Suppressor macrophage treated with lipopolysaccharide for 4 hours (primary cell): Measurements from ENCODE around the gene ZNF423.
"Not testable (repeated sequence)": the region's sequence is repeated elsewhere in the genome, so short reads cannot be mapped to it uniquely, and the experiment has no call there.

Experiments used
- DNase-seq: peaks from one replicate; pipeline ENCODE4 v3.0.0-alpha.2; 2020

Gene ZNF423

DNA sequence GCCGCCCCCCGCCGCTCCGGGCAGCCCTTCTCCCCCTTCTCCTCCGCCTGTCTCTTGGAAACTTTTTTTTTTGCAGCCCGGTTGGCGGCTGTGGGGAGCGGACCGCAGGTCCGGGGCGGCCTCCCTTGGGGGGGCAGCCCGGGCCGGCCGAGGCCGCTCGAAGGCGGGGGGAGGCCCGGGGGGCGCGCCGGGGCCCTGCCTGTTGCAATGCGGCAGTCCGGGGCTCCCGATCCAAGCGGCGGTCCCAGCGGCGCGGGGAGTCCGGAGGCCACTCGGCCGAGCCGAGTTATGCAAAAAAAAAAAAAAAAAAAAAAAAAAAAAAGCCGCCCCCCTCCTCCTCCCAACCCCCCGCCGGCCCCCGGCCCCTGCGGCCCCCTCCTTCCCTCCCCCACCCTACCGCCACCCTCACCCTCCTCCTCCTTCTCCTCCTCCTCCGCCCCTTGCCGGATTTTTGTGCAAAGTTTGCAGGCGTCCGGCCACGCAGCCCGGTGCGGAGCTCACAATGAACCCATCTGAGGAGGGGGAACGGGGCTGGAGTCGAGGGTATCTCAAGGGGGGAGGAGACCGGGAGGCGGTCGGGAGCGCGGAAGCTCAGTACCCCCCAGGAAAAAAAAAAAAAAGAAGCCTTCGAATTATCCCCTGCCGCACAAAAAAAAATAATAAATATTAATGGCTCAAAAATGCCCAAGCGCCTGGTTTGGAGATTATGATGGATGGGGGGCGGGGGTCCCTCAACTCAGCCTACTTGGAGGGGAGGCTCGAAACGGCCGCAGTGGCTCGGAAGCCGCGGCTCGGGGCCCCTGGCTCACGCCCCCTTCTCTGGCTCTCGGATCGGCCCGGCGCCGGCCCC is at the start of gene ZNF423:
ZNF423 (minus strand) TSS at position 291 of the 850 bp plus-strand sequence. CDS start 338 bp downstream, outside the sequence.
- no peak for DNase-seq

GRCh38 chr16:49904348-49905062 is 48.6 kb upstream of the ZNF423 start:
- DNase-seq, result no peak

DNA sequence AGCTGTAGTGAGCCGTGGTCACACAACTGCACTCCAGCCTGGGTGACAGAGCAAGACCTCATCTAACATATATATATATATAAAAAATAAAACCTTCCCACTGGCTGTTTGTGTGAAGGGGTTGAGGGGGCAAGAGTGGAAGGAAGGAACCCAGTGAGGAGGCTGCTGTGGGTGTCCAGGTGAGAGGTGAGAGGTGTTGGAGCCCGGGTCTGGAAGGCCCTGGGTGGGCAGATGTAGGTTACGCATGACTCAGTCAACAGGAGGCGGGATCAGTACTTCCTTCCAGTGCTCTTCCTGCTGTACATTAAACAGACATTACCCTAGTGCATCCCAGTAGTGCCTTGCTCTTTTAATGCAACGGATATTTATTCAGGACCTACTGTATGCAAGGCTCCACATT is 47.0 kb upstream of the ZNF423 start:
- no peak for DNase-seq

- no peak for DNase-seq
Observed at GRCh38 chr16:49901711-49902110, 45.8 kb upstream of the ZNF423 start.

GRCh38 chr16:49900875-49901274 is 45.0 kb upstream of the ZNF423 start:
- DNase-seq, result no peak

DNA sequence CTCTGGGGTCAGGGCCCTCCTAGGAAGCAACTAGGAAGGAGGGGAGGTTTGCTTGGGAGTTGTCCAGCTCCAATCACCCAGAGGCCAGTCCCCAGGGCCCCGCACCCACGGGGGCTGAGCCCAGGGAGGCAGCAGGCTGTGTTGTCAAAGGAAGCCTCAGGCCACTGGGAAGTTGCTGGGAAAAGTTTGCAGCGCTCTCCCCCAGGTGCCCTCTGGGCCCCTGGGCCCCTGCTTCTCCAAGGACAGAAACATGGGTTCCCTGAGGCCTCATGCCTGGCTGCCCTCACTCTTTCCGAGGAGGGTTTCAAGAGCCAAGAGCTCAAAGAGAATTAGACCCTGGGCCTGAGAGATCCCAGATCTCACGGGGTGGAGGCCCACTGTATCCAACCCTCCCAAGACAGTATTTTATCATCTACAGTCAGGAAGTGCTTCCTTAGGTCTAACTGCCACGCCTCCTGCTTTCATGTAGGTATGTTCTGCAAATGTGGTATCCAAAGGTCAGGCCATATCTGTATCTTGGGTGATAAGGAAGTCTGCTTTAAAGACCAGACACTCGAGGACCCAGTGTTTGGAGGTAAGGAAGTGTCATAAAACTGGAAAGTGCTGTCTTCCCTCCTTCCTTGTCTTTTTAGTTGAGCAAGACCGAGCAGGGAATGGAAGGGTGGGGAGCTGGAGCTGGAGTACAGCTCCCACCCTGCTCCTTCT is 44.2 kb upstream of the ZNF423 start:
- DNase-seq, result no peak

- DNase-seq, result no peak
Observed at GRCh38 chr16:49896447-49896964, 40.6 kb upstream of the ZNF423 start.

DNA sequence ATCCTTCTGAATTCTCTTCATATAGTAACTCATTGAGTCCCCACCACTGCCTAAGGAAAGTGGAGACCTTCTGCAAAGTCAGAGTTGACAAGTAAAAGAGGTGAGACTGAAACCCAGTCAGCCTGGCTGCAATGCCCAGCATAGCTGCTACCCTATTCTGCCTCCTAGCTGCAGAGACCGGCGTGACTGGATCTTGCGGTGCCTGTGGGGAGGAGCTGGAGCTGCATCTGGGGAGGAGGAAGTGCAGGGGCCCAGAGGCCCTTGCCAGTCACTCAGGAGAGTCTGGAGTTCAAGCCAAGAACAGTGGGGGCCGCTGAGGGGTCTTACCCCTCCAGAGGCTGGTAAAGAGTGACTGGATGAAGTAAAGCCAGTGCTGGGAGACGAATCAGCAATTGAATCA is 35.0 kb upstream of the ZNF423 start:
- DNase-seq, result peak; percentile 20

DNA sequence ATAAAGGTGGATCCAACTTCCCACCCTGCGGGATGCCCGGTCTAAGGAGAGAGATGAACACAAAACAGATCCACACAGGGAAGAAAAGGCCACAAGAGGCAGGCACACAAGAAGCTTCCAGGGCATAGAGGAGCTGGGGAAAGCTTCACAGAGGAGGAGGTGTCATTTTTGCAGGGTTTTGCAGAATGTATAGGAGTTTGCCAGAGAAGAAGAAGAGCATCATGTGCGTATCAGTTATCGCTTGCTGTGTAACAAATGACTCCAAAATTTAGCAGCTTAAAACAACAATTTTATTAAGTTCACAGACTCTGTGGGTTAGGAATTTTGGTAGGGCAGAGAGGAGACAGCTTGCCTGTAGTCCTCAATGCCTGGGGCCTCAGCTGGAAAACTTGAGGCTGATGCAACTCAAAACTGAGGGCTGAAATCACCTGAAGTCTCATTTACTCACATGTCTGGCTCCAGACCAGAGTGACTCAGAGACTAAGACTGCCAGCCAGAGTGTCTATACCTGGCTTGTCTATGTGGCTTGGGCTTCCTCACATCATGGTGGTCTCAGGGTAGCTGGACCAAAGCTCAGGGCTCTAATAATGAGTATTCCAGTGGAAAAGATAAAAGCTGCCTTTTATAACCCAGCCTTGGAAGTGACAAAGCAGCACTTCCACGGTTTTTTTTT is 33.9 kb upstream of the ZNF423 start:
- no peak for DNase-seq

- DNase-seq, result no peak
Observed at GRCh38 chr16:49886554-49887094, 30.7 kb upstream of the ZNF423 start.

DNA sequence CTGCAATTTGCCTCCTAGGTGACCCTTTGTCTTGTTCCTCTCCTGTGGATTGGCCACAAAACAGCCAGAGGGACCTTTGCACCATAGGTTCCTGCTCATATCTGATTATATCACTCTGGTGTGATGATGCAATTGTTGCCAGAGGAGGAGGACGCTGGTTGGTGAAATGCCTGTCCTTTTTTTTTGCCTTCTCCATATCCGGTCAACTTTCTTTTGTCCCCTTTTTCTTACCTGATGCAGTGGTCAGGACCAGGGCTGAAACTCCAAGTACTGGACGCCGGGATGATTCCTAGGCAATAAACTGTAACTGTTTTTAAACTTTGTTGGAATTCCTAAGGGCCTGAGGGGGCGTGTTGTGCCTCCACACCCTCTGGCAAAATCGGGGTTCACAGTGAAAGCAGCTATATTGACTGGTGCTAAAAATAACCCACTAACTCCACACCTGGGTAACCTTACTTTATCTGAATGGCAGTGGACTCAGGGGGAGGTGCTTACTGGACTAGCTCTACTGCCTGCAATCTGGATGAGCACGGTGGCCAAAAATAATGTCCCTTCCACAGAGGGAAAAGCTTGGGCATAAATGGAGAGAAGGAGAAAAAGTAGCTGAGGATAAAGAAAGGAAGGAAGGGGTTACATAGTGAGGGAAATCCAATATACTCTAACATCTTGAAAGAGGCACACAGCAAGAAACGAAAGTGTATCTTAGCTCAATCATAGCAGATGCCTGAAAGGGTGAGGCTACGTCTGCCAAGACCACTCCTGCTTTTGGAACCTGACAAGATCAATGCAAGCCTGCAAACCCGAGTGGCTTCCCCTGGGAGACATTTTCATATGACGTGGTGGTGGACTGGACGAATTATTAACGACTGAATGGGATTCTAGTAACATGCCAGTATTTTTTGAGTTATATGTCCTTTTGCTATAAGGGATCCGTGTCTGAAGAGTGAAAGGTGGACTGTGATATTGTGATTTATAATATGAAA is 28.4 kb upstream of the ZNF423 start:
- DNase-seq, result no peak

DNA sequence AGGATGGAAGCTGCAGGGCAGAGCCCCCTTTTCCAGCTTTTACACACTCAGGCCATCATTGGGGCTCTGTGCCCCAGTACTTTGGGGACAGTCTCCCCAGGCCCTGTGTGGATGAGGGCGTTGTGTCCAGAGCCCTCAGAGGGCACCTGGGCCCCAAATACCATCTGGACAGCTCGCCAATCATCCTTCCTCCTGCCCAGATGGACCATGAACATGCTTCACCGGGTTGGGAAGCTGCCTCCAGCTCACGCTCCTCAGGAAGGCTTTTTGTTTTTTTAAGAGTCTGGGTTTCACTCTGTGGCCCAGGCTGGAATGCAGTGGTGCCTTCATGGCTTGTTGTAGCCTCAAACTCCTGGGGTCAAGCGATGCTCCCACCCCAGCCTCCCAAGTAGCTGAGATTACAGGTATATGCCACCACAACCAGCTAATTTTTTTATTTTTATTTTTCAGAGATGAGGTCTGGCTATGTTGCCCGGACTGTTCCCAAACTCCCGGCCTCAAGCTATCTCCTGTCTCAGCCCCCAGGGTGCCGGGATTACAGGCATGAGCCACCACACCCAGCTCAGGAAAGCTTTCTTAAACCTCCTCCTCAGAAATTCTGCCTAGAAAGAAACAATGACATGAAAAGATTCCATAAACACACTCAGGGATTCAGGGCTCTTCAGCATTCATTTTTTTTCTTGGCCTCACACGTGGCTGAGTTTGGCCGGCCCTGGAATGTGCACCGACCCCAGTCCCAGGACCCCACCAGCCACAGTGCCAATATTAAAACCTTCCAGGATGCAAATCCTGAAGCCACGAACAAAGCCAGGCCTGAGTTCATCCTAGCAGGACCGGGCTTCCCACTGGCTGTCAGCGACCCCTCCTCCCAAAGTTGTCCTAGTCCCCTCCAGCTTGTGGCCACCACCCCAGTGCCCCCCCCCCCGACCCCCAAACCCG is 27.4 kb upstream of the ZNF423 start:
- DNase-seq, result no peak

DNA sequence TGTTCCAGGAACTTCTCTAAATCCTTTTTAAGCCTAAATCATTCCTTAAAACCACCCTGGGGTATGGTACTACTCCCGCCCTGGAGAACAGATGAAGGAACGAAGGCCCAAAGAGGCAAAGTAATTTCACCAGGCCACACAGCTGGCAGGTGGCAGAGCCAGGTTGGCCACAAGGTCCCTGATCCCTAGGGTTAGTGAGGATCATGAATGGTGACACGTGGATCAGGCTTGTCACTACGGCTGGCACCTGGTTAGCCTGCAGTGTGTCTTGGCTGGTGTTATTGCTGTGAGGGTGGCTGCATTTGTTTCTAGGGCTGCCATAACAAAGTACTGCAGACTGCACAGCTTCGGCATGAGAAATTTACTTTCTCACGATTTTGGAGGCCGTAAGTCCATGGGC is 26.0 kb upstream of the ZNF423 start:
- no peak for DNase-seq

DNA sequence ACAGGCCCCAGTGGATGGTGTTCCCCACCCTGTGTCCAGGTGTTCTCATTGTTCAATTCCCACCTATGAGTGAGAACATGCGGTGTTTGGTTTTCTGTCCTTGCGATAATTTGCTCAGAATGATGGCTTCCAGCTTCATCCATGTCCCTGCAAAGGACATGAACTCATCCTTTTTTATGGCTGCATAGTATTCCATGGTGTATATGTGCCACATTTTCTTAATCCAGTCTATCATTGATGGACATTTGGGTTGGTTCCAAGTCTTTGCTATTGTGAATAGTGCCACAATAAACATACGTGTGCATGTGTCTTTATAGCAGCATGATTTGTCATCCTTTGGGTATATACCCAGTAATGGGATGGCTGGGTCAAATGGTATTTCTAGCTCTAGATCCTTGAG is 22.6 kb upstream of the ZNF423 start:
- not testable (repeated sequence) for DNase-seq

- peak; percentile 76 for DNase-seq
Observed at GRCh38 chr16:49876716-49877129, 20.8 kb upstream of the ZNF423 start.

- no peak for DNase-seq
Observed at GRCh38 chr16:49875806-49876715, 20.1 kb upstream of the ZNF423 start.

DNA sequence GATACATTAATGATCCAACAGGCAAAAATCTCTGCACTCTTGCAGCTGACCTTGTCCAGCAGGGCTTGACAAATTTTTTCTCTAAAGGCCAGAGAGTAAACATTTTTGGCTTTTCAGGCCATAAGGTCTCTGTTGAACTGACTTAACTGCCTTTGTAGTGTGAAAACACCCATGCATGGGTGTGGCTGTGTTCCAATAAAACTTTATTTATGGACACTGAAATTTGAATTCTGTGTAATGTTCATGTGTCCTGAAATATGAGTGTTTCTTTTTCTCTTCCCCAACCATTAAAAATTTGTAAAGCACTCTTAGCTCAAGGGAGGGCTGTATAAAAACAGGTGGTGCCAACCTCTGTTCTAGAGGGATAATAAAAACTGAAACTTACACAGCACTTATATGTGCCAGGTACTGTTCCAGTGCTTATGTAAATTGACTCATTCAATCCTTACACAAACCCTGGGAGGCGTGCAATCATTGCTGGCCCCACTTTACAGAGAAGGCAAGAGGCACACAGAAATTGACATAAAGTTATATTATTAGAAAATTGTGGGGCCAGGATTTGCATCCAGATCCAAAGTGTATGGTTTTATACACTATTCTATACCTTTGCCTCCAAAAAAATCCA is 18.8 kb upstream of the ZNF423 start:
- DNase-seq, result no peak

DNA sequence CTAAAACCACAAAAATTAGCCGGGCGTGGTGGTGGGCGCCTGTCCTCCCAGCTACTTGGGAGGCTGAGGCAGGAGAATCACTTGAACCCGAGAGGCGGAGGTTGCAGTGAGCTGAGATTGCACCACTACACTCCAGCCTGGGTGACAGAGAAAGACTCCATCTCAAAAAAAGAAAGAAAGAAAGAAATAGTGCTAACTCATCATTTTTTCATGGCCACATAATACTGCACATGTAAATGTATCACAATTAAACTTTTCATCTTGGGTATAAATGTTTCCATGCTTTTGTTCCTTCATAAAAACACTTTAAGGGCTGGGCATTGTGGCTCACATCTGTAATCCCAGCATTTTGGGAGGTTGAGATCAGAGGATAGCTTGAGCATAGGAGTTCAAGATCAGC is 15.9 kb upstream of the ZNF423 start:
- not testable (repeated sequence) for DNase-seq
